CD4-positive, alpha-beta memory T cell (primary cell): ENCODE measurements around the gene IL1R2. TPM values are rescaled to one million over a fixed set of nuclear protein-coding genes. Genes with fewer than 3 reads are reported as not detected.

ENCODE experiments used
- CTCF ChIA-PET: fragments of 350-600 bp; sonication (Branson Sonifier 250); formaldehyde crosslinking; loops from one replicate; lab custom pipeline; 2021; ENCODE audit warnings: inconsistent platforms; ENCODE audit not compliant: partially characterized antibody; lab: Charles Lee
- POLR2A ChIA-PET: fragments of 350-600 bp; sonication (Branson Sonifier 250); formaldehyde crosslinking; loops from one replicate; lab custom pipeline; 2021; ENCODE audit not compliant: partially characterized antibody; lab: Charles Lee
- DNase-seq, 5 donors: peaks; one replicate each; pipeline versions ENCODE4 v3.0.0 to v3.0.0-alpha.2; 2020 to 2022; ENCODE audit warnings: mixed read lengths in 1 of 5
- H3K27ac ChIP-seq: one replicate; pipeline ENCODE4 v1.7.0; 2013; ENCODE audit warnings: low read depth, low read length
- H3K27me3 ChIP-seq: 2 replicates; pipeline ENCODE4 v1.7.0; 2013; ENCODE audit warnings: mild to moderate bottlenecking, low read length, moderate library complexity; ENCODE audit not compliant: insufficient read depth
- H3K36me3 ChIP-seq: 2 replicates; pipeline ENCODE4 v1.7.0; 2013; ENCODE audit warnings: mild to moderate bottlenecking, low read length, moderate library complexity; ENCODE audit not compliant: insufficient read depth
- H3K4me1 ChIP-seq: 2 replicates; pipeline ENCODE4 v1.7.0; 2013; ENCODE audit warnings: mild to moderate bottlenecking, low read length, moderate library complexity; ENCODE audit not compliant: insufficient read depth
- H3K4me3 ChIP-seq, 2 donors: one replicate each; pipeline ENCODE4 v1.7.0; 2013; ENCODE audit warnings: low read length in 2 of 2, mild to moderate bottlenecking in 1 of 2
- H3K9me3 ChIP-seq, 2 donors: one replicate each; pipeline ENCODE4 v1.7.0; 2013; ENCODE audit warnings: low read length in 2 of 2, control low read depth in 1 of 2; ENCODE audit not compliant: control insufficient read depth in 1 of 2
- H3K27ac Mint-ChIP-seq, 7 donors: one replicate each; pipeline ENCODE4 v1.8.0; 2020 to 2021; ENCODE audit warnings: mixed read lengths in 7 of 7, mild to moderate bottlenecking in 6 of 7, inconsistent platforms in 3 of 7, moderate library complexity in 3 of 7
- H3K27me3 Mint-ChIP-seq, 2 donors: one replicate each; pipeline ENCODE4 v1.8.0; 2020 to 2021; ENCODE audit warnings: mixed read lengths in 2 of 2
- H3K36me3 Mint-ChIP-seq, 2 donors: one replicate each; pipeline ENCODE4 v1.8.0; 2020 to 2021; ENCODE audit warnings: mixed read lengths in 2 of 2, inconsistent platforms in 1 of 2, mild to moderate bottlenecking in 1 of 2
- H3K4me1 Mint-ChIP-seq, 4 donors: one replicate each; pipeline ENCODE4 v1.8.0; 2020 to 2021; ENCODE audit warnings: mixed read lengths in 4 of 4, mild to moderate bottlenecking in 1 of 4
- H3K4me3 Mint-ChIP-seq, 8 donors: one replicate each; pipeline ENCODE4 v1.8.0; 2020 to 2021; ENCODE audit warnings: mixed read lengths in 8 of 8, mild to moderate bottlenecking in 7 of 8, moderate library complexity in 6 of 8, inconsistent platforms in 3 of 8
- H3K9me3 Mint-ChIP-seq, 8 donors: one replicate each; pipeline ENCODE4 v1.8.0; 2020 to 2021; ENCODE audit warnings: mixed read lengths in 8 of 8, mild to moderate bottlenecking in 5 of 8, inconsistent platforms in 3 of 8, moderate library complexity in 1 of 8
- intact Hi-C: fragments of 100-400 bp; cut with micrococcal nuclease; formaldehyde crosslinking; loops from one replicate; pipeline ENCODE4 v1.15.1; 2023
- polyA plus RNA-seq, 2 donors: library from polyadenylated mRNA; unstranded; fragments of 300-500 nt; fragmentation: Illumina TruSeq; gene quantifications; one replicate each; pipeline ENCODE4 v1.2.3, GENCODE V29; 2021
- total RNA-seq, 2 experiments: library from RNA; stranded (reverse); gene quantifications; one replicate each; pipeline ENCODE4 v1.2.3, GENCODE V29; 2021

IL1R2 gene
- total and polyA plus RNA-seq, 4 experiments from 2014 or later: 0.61 to 2.1 TPM; not detected in 2

DNA sequence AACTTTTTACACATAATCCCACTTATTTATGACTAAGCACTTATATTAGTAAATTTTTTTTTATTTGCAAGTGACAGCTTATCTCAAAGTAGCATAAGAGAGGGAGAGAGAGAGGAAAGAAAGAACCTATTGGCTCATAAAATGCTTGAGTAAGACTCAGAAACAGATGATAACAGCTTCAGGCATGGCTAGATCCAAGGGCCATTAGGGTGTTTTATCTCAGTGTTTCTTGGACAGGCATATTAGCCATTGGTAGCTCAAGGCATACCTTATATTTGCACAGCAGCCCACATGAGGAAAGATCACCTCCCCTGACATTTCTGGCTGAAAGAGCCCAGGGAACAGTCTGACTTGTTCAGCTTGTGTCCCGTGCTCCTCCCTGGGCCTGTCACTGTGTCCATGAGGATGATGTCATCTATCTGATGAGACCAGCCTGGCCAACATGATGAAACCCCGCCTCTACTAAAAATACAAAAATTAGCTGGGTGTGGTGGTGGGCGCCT is 64.4 kb downstream of the IL1R2 start:
- no peak overlapping the region for H3K27ac ChIP-seq
- Mint-ChIP-seq H3K9me3 (no peaks in the 10 kb centered on the region), H3K36me3 (no peaks in the 10 kb centered on the region), H3K27me3 (no peaks in the 10 kb centered on the region), H3K4me1 (peaks cover 0 to 3% (median 1%) of the 10 kb centered on the region in 4 donors), H3K27ac (no peak overlapping the region), H3K4me3 (no peak overlapping the region)
- DNase-seq: no peak
- intact Hi-C loops: no loop called here
- no peaks in the 10 kb centered on the region for H3K27me3 ChIP-seq
- CTCF ChIA-PET: interaction anchor here (1.3 to 2.3 kb wide), 3 partner anchors 36 to 185 kb away, joined by 3 to 6 read pairs (median 5); no protein-coding TSS in a partner anchor
- POLR2A ChIA-PET: no interaction called here
- no peak overlapping the region for H3K4me3 ChIP-seq
- H3K9me3 ChIP-seq: no peaks in the 10 kb centered on the region
- no peaks in the 10 kb centered on the region for H3K36me3 ChIP-seq
- H3K4me1 ChIP-seq: no peaks in the 10 kb centered on the region

DNA sequence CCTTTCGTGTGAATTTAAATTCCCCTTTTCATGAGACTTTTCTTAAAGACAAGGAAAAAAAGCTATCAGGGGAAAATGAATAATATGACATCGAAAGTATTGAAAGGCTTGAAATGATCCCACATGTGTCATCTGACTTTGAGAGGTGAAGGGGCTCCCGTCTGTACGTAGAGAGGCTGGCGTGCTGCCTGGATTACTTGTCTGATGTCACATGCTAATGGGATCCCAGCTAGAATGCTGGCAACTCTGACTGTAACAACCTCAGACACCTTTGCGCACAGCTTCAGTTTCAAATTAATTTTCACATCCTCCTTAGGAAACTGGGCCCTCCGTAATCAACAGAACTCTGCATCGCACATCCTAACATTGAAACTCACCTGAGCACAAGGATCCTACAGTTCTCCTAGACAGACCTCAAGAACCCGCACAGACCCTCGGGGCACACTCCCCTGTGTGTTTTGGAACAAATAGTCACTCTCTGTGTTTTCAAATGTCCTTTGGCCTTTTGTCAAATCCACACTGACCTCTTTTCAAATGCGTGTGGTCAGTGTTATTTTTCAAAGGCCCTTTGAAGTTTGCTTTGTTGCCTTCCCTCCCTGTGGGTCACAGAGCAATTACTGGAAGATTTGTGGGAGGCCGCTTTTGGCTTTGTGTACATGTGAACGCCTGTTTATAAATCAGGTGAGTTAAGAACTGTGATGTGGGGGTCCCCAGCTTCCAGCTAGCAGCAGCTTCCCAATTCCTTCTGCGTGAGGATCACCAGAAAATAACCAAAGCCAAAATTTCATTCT is 65.9 kb downstream of the IL1R2 start:
- no peaks in the 10 kb centered on the region for H3K27me3 Mint-ChIP-seq

DNA sequence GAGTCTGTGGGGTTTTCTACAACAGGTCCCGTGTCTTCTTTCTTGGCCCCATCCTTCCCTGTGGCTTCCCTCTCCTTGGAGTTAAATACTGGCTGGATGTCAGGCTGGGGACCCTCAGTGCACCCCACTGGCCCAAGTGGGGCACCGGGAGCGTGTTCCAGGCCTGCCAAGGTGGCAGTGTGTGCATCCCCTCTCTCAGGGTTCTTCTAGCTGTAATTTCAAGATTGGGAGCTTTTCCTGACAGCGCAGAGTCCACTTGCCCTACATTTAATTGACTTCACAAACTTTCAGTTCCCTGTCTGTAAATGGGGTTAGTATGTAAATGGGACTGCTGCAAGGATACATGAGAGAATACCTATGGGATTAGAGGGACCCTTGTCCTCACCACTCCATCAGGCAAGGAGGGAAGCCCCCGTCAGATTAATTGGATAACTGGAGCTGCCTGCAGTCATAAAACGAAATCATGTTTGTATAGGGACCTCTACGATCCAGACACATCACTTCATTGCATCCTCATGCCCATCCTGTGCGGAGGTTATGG is 66.6 kb downstream of the IL1R2 start:
- H3K27ac Mint-ChIP-seq: peak overlapping the region in 1 of 7 donors; percentile 27
- H3K9me3 Mint-ChIP-seq: no peaks in the 10 kb centered on the region
- DNase-seq: no peak
- H3K4me3 Mint-ChIP-seq: no peak overlapping the region
- Histone ChIP-seq H3K27me3 (no peaks in the 10 kb centered on the region), H3K36me3 (no peaks in the 10 kb centered on the region), H3K9me3 (no peaks in the 10 kb centered on the region), H3K4me1 (peaks cover 15% of the 10 kb centered on the region), H3K27ac (no peak overlapping the region), H3K4me3 (no peak overlapping the region)
- CTCF ChIA-PET: no interaction called here
- H3K27me3 Mint-ChIP-seq: no peaks in the 10 kb centered on the region
- H3K36me3 Mint-ChIP-seq: no peaks in the 10 kb centered on the region
- H3K4me1 Mint-ChIP-seq: peaks cover 13 to 14% (median 14%) of the 10 kb centered on the region in 4 donors
- intact Hi-C loops: no loop called here
- POLR2A ChIA-PET: no interaction called here

More for the DNA sequence above, 65.9 kb downstream of the IL1R2 start:
- H3K4me3 Mint-ChIP-seq: no peak overlapping the region
- Histone ChIP-seq H3K4me3 (no peak overlapping the region), H3K27ac (no peak overlapping the region), H3K4me1 (peaks cover 9% of the 10 kb centered on the region), H3K36me3 (no peaks in the 10 kb centered on the region), H3K9me3 (no peaks in the 10 kb centered on the region), H3K27me3 (no peaks in the 10 kb centered on the region)
- no peak overlapping the region for H3K27ac Mint-ChIP-seq
- ChIA-PET CTCF (interaction anchor here (0.9 kb wide), 1 partner anchor 50 kb away, joined by 4 read pairs; no protein-coding TSS in a partner anchor), POLR2A (no interaction called here)
- no peaks in the 10 kb centered on the region for H3K36me3 Mint-ChIP-seq
- H3K4me1 Mint-ChIP-seq: peaks cover 7 to 8% (median 7%) of the 10 kb centered on the region in 4 donors
- no peaks in the 10 kb centered on the region for H3K9me3 Mint-ChIP-seq
- intact Hi-C loops: no loop called here
- DNase-seq: no peak

DNA sequence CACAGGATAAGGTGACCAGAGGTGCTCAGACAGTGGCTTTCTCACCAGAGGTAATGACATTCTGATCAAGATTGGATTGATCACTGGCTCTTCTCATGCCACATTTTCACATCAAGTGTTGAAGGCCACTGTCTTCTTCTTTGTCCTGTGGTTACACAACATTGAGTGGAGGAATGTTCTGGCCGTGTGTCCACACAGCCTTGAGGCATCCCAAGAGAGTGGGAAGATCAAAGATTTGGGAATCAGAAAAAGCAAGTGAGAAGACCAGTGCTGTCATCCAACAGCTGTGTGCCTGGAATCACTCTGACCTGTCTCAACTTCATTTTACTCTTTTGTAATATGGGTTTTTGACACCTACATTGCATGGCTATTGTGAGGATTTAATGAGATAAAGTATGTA is 67.4 kb downstream of the IL1R2 start:
- peaks cover 17% of the 10 kb centered on the region for H3K4me1 ChIP-seq
- ChIA-PET POLR2A (no interaction called here), CTCF (no interaction called here)
- no peak for DNase-seq
- H3K9me3 Mint-ChIP-seq: no peaks in the 10 kb centered on the region
- no peaks in the 10 kb centered on the region for H3K27me3 Mint-ChIP-seq
- no peak overlapping the region for H3K27ac Mint-ChIP-seq
- no peak overlapping the region for H3K4me3 Mint-ChIP-seq
- intact Hi-C loops: no loop called here
- no peaks in the 10 kb centered on the region for H3K36me3 ChIP-seq
- H3K27ac ChIP-seq: no peak overlapping the region
- peaks cover 14 to 18% (median 15%) of the 10 kb centered on the region in 4 donors for H3K4me1 Mint-ChIP-seq
- H3K9me3 ChIP-seq: no peaks in the 10 kb centered on the region
- H3K4me3 ChIP-seq: no peak overlapping the region
- H3K27me3 ChIP-seq: no peaks in the 10 kb centered on the region
- no peaks in the 10 kb centered on the region for H3K36me3 Mint-ChIP-seq

DNA sequence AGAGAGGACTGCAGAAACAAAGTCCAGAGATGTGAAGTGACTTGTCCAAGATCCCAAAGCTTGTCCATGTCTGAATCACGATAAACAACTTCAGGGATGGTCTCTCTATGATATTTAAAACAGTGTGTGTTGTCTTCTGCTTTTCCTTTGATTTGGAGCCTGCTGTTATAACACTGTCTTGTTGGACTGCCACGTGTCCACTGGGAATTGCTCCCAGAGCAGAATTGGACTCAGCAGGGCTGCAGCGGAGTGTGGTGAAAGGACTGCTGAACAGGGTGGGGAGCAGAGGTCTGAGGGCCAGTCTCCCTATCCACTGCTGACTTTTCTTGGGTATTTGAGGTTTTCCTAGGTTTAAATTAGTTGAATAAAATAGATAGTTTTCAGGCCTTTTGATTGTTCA is 68.3 kb downstream of the IL1R2 start:
- no peaks in the 10 kb centered on the region for H3K9me3 Mint-ChIP-seq
- H3K27ac Mint-ChIP-seq: no peak overlapping the region
- Histone ChIP-seq H3K4me1 (peaks cover 17% of the 10 kb centered on the region), H3K9me3 (no peaks in the 10 kb centered on the region), H3K36me3 (no peaks in the 10 kb centered on the region), H3K27me3 (no peaks in the 10 kb centered on the region), H3K27ac (no peak overlapping the region), H3K4me3 (no peak overlapping the region)
- peaks cover 14 to 18% (median 15%) of the 10 kb centered on the region in 4 donors for H3K4me1 Mint-ChIP-seq
- intact Hi-C loops: no loop called here
- no peak overlapping the region for H3K4me3 Mint-ChIP-seq
- no peak for DNase-seq
- no peaks in the 10 kb centered on the region for H3K27me3 Mint-ChIP-seq
- ChIA-PET POLR2A (no interaction called here), CTCF (no interaction called here)
- no peaks in the 10 kb centered on the region for H3K36me3 Mint-ChIP-seq

DNA sequence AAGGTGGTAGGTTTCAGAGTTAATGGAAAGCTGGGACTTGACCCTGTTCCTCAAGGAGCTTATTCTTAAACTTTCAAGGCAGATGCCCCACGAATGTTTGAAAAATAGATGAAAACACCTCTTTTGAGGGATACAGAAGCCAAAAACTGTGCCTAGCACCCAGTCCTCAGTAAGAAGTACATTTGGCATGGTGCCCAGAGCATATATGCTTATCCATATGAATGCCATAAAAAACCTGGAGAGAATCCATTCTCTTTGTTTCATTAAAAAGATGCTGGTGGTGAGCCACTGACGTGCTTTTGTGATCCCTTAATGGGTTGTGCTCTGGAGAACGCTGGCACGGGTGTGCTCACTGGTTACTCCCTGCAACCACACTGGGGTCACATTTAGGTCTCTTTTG is 69.0 kb downstream of the IL1R2 start:
- ChIA-PET POLR2A (no interaction called here), CTCF (no interaction called here)
- no peaks in the 10 kb centered on the region for H3K9me3 Mint-ChIP-seq
- intact Hi-C loops: no loop called here
- Histone ChIP-seq H3K4me1 (peaks cover 17% of the 10 kb centered on the region), H3K4me3 (no peak overlapping the region), H3K36me3 (no peaks in the 10 kb centered on the region), H3K27ac (no peak overlapping the region), H3K9me3 (no peaks in the 10 kb centered on the region), H3K27me3 (no peaks in the 10 kb centered on the region)
- no peak for DNase-seq
- H3K36me3 Mint-ChIP-seq: no peaks in the 10 kb centered on the region
- H3K27me3 Mint-ChIP-seq: no peaks in the 10 kb centered on the region
- no peak overlapping the region for H3K4me3 Mint-ChIP-seq
- no peak overlapping the region for H3K27ac Mint-ChIP-seq
- H3K4me1 Mint-ChIP-seq: peaks cover 11 to 18% (median 14%) of the 10 kb centered on the region in 4 donors

DNA sequence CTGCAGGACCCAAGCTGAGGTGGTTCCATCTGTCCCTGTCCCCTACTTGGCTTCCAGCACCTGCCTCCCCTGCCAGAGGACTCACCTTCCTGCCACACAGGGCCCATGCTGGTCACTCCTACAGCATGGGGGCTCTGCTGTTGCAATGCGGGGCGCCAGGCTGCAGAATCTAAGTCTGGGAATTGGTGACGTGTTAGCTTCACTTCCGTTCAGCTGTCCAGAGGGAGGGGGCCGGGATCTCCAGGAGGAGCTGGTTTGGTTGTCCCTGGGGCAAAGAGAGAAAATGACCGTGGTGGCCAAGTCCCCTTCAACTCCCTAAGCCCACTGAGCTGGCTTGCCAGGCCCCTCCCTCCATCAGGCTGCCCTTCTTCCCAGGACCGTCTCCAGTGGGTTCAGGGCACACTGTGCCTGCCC is 69.5 kb downstream of the IL1R2 start:
- H3K27ac ChIP-seq: no peak overlapping the region
- H3K9me3 ChIP-seq: no peaks in the 10 kb centered on the region
- H3K4me1 ChIP-seq: peaks cover 17% of the 10 kb centered on the region
- peaks cover 0 to 5% (median under 1%) of the 10 kb centered on the region in 8 donors for H3K9me3 Mint-ChIP-seq
- no peak overlapping the region for H3K27ac Mint-ChIP-seq
- no peaks in the 10 kb centered on the region for H3K36me3 ChIP-seq
- peaks cover 11 to 18% (median 14%) of the 10 kb centered on the region in 4 donors for H3K4me1 Mint-ChIP-seq
- POLR2A ChIA-PET: no interaction called here
- no peaks in the 10 kb centered on the region for H3K27me3 Mint-ChIP-seq
- no peak for DNase-seq
- H3K4me3 Mint-ChIP-seq: no peak overlapping the region
- CTCF ChIA-PET: interaction anchor here (1.3 to 2.0 kb wide), 2 partner anchors 55 to 179 kb away, joined by 3 to 6 read pairs; no protein-coding TSS in a partner anchor
- intact Hi-C loops: no loop called here
- H3K4me3 ChIP-seq: no peak overlapping the region
- peaks cover 0 to under 1% of the 10 kb centered on the region in 2 donors for H3K36me3 Mint-ChIP-seq
- H3K27me3 ChIP-seq: no peaks in the 10 kb centered on the region
